Measurements from ENCODE around the gene C17orf113.

C17orf113 gene

DNA sequence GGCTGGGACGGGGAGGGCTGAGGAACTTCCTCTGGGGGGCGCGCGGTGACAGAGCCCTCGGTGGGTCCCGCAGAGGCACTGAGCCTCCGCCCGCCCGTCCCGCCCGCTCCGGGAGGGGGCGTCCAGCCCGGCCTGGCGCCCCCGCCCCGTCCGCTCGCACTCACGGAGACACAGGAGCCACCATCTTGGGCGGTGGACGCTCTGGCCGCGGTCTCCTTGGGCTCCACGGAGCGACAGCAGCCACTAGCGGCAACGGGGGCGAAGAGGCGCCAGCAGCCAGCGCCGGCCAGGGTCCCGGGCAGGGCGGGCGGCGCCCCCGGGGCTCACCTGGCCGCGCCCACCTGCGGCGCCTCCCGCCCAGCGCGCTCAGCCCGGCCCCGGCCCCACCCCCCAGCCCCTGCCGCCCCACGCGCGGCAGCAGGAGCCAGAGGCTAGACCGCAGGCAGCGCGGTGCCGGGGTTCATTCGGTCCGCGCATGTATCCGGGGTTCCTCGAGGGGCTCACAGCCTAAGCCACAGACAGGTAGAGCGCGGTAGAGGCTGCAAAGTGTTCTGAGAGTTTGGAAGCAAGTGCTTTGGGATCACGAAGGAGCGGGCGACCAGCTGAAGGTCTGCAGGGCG is at the start of gene C17orf113:
C17orf113 (minus strand) TSS at position 209 of the 620 bp plus-strand sequence. CDS start 7,225 bp downstream, outside the sequence.
- peak within 1 kb of the TSS; percentile 59 for H3K4me3 ChIP-seq (ENCODE audit: low read length)
- TF ChIP-seq, protein P1, sequence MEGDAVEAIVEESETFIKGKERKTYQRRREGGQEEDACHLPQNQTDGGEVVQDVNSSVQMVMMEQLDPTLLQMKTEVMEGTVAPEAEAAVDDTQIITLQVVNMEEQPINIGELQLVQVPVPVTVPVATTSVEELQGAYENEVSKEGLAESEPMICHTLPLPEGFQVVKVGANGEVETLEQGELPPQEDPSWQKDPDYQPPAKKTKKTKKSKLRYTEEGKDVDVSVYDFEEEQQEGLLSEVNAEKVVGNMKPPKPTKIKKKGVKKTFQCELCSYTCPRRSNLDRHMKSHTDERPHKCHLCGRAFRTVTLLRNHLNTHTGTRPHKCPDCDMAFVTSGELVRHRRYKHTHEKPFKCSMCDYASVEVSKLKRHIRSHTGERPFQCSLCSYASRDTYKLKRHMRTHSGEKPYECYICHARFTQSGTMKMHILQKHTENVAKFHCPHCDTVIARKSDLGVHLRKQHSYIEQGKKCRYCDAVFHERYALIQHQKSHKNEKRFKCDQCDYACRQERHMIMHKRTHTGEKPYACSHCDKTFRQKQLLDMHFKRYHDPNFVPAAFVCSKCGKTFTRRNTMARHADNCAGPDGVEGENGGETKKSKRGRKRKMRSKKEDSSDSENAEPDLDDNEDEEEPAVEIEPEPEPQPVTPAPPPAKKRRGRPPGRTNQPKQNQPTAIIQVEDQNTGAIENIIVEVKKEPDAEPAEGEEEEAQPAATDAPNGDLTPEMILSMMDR (IDR thresholded peaks at IDR 0.05; ENCODE audit: insufficient read depth, low read depth, low read length, missing control alignments), result no peak
- DNase-seq (ENCODE audit: low read depth), result peak; percentile 36

DNA sequence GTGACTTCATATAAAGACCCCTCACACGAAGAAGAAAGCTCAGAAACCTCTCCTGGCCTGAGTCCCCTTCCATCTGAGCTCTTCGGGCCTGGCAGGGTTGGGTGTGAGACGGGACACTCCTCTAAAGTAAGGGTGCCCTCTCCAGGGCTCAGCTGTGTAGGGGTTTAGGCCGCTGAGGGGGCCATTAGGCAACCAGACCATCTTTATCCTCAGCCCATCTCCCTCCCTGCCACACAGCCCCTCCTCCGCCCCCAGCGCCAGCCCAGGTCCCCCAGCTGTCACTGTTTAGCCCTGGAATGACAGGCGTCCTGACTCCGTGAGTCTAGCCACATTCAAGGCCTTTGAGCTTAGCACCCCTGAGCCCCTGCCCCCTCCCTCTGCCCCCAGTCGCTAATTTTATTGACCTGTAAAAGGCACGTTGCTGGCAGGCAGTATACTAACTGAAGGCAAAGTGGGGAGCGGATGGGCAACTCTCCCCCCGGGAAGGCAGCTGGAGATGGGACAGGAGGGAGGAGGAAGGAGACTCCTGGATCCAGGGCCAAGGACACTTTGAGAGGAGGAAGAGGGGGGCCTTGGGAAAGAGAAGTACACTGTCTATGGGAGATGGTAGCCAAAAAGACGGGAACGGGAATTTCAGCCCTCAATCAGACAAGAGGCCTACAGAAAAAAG is 48.5 kb upstream of the C17orf113 start:
- no peak overlapping the region for H3K4me3 ChIP-seq (ENCODE audit: low read length)
- no peak for DNase-seq (ENCODE audit: low read depth)
- TF ChIP-seq, protein P1 (IDR thresholded peaks at IDR 0.05; ENCODE audit: insufficient read depth, low read depth, low read length, missing control alignments), result no peak

DNA sequence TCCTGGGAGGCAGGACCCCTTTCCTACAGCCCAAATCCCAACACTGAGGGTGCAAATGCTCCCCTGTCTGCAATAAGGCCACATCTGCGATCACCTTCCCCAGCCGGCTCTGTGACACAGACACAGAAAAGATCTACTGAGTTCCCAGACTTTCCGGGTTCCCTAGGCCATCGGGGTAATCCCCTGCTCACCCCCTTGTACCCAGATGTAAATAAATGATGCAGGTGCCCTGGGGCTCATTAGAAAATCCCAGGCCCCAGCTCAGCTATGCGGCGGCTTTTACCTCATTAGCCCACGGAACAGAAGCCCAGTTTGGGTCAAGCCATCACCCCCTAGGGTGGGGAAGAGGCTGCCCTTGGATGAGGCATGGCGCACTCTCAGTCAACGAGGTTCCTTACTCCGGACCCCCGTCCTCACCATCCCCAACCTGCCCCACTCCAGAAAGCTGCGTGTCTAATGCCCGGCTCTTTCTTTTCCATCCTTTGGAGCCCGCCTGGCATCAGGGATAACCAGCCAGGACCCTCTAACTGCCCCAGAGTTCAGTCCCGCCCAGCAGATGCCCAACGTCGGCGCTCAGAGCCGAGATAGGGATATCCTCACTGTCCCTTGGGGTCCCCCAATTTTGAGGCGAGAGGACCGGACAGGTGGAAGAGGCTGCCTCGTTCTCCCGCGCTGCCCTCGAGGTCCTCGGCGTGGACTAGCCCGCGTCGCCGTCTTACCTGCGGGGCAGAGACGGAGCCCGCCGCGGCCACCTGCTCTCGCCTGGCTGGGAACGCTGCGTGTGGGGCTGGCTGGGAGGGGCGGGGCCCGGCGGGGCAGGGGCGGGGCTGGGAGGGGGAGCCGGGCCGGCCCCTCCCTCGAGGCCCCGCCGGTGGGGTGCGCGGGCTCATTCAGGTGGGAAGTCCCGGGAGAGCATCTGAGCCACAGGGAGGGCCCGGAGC is 47.6 kb upstream of the C17orf113 start, which contains the start of gene ZNF385C:
ZNF385C (minus strand) TSS at position 783 of the 941 bp plus-strand sequence. CDS start 35,417 bp downstream, outside the sequence.
- no peak within 1 kb of the TSS for H3K4me3 ChIP-seq (ENCODE audit: low read length)
- DNase-seq (ENCODE audit: low read depth), result no peak
- TF ChIP-seq, protein P1 (IDR thresholded peaks at IDR 0.05; ENCODE audit: insufficient read depth, low read depth, low read length, missing control alignments), result no peak

DNA sequence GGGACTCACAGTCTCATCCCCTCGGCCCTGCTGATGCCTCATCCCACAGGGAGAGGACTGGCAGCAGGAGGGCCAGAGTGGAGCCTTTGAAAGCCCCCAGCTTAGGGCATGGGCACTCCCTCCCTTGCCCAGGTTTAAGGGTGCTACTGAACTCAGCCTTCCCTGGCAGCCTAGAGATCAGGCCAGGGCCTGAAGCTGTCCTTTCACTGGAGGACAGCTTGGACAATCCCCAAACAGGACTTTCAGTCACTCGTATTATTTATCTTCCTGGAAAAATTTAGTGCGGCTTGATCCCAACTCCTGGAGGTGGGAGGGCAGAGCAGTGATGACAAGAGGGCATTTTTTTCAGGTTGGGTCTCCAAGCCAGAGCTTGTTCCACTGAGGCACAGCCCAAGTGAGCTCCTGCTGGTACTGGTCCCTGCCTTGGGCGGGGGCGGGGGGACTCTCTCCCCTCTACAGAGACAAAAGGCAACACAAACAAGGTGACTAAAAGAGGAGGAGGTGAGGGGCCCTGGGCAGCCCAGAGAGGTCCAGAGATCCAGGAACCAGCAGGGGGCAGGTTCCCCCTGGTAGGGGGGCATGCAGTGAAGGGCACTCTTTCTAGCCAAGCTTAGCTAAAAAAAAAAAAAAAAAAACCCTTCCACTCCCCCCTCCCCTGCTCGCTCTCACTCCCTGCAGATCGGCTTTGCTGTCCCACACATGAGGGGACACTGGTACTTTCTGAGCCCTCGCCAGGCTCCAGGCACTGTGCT is 46.1 kb upstream of the C17orf113 start:
- H3K4me3 ChIP-seq (ENCODE audit: low read length), result no peak overlapping the region
- DNase-seq (ENCODE audit: low read depth), result no peak
- TF ChIP-seq, protein P1 (IDR thresholded peaks at IDR 0.05; ENCODE audit: insufficient read depth, low read depth, low read length, missing control alignments), result no peak

DNA sequence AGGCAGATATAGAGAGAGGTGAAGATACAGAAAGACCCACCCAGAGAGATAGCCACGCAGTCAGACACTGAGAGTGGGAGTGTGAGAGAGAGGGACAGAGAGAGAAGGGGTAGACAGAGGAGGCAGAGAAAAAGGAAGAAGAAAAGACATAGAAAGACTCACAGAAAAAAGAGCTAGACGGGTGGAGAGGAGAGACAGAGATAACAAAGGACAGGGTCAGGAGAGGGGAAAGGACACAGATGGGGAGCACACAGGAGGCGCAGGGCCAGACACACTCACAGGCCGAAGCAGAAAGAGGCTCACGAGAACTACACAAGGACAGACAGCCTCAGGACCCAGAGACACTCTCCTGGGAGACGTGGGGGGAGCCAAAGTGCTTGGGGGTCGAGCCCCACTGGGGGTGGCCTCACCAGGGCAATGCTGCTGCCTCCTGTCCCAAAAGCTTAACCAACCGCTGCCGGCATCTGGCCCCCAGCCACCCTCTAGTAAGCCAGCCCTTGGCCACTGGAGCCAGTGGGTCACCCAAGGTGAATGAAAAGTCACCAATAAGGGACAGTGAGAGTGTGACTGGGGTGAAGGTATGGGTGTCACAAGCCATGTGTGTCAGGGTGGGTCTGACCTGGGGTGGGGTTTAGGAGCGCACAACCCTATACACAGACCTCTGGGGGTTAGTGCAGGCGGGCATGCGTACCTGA is 44.1 kb upstream of the C17orf113 start:
- no peak for DNase-seq (ENCODE audit: low read depth)
- no peak overlapping the region for H3K4me3 ChIP-seq (ENCODE audit: low read length)
- TF ChIP-seq, protein P1 (IDR thresholded peaks at IDR 0.05; ENCODE audit: insufficient read depth, low read depth, low read length, missing control alignments), result no peak

DNA sequence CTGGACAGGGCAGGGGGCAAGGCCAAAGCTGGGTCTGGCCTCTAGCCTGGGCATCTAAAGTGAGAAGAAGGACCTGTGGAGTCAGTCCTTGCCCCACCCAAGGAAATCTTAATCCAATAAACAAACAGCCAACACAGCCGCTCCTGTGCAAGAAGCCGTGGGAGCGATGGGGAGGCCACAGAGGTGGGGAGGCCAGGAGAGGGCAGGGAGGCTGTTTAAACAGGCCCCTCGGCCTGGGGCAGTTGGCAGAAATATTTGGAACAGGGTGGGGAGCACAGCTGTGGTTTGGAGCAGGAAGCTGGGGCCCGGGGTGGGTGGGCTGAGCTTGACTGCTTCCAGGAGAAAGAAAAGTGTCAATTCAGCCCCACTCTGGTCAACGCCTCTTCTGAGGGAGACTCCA is 42.5 kb upstream of the C17orf113 start:
- no peak for DNase-seq (ENCODE audit: low read depth)
- H3K4me3 ChIP-seq (ENCODE audit: low read length), result no peak overlapping the region
- TF ChIP-seq, protein P1 (IDR thresholded peaks at IDR 0.05; ENCODE audit: insufficient read depth, low read depth, low read length, missing control alignments), result no peak
